Measurements from ENCODE around the gene ATXN7L2.

ATXN7L2 gene

GRCh38 chr1:109499661-109500536 is 16.2 kb downstream of the ATXN7L2 start:
- DNase-seq: peak; percentile 19

DNA sequence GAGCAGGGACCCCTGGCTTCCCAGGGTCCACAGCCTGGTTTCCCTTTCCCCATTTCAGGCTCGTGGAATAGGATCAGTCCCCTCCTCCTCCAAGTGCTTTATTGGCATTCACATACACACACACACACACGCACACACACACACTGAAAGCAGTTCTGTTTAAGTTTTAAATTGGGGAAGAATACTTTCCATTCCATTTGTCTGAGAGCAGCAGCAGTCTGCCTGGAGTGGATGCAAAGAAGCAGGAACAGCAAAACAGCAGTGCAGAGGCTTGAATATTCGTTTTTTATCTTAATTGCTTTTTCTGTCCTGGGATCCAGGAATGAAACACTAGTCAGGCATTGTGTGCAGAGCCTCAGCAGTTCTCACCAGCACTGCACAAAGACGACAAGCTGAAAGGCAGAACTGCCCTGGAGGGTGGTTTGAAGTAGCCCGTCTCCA is 17.3 kb downstream of the ATXN7L2 start:
- DNase-seq: no peak

- peak; percentile 19 for DNase-seq
These were observed 18.1 kb downstream of the ATXN7L2 start for GRCh38 chr1:109501644-109502363.

DNA sequence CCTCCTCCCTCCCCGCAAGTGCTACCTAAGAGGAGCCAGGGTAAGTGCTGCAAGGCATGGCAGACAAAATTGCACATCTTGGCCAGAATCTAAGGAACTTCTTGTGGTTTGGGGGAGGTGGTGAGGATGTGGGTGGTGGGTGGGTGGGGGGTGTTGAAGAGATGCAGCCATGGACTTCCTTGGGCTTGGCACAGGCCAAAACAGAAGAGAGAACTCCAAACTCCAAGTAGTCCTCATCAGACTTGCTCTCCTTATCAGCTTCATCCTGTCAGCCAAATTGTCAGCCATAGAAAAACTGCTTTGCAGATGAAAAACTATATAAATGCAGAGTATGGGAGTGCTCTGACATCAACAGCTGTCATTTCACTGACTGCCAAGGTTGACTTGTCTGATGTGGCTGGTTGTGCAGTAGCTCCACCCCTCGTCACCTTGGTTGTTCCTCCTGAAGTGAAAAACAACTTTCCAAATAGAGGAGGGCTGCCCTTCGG is 18.7 kb downstream of the ATXN7L2 start:
- no peak for DNase-seq

DNA sequence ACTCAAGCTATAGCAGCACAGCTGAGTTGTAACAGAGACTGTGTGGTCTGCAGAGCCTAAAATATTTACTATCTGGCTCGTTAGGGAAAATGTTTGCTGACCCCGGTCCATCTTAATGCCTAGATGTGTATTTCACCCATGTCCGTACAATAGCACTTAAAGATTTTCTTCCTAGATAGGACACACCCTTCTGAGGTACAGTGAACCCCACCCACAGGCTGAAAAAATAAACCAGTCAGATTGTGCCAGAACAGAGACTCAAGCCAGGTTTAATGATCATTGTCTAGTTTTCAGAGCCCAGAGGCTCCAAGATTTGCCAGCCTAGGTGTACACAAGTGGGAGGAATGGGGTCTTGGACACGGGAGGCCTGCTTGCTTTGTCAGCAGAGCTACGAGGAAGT is 20.2 kb downstream of the ATXN7L2 start:
- DNase-seq: no peak

- DNase-seq: no peak
These were observed 21.3 kb downstream of the ATXN7L2 start for GRCh38 chr1:109504974-109505373.

DNA sequence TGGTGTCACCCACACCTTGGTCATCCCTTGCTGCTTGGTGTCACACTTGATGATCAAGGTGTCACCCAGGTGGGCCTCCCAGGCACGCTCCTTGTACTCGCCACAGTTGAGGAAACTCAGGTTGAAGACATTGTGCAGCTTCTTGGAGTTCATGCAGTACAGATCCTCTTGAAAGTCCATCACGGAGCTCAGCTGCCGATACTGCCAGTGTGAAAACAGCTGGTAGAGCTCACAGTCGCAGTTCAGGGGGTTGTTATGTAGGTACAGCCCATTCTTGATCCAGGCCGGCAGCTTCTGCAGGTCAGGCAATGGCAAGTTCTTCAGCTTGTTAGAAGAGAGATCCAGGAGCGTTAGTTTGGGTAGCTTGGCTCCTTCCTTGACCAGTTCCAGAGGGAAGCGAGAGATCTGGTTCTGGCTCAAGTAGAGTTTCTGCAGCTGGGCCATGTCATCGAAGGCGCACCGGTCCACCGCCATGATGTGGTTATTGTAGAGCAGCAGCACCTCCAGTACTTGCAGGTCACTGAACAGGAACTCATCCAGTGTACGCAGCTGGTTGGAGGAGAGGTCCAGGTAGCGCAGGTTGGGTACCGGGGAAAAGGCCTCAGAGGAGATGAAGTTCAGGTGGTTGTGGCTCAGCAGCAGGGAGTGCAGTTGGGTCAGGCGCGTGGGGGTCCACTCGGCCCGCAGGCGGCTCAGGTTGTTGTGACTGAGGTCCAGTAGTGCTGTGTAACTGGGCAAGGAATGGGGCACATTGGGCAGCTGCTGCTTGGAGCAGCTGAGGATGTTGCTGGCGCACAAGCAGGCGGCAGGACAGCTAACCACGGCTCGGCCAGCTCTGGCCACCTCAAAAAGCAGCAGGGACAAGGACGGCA is 24.5 kb downstream of the ATXN7L2 start:
- DNase-seq: no peak

DNA sequence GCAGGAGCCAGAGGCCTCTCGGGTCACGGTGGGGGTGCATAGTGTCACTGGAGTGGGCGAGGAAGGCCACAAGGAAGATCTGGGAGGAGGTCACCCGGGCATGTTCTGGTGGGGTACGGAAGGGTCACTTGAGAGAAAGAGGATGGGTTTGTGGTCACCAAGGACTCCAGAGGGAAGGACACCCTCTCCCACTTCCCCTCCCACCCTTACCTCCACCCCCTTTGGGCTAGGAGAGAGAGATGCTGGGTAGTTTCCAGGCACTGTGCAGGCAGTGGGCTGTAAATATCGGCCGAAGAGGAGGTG is 25.1 kb downstream of the ATXN7L2 start:
- DNase-seq: no peak

GRCh38 chr1:109509176-109510134 is 25.8 kb downstream of the ATXN7L2 start, which contains the start of gene AMIGO1:
AMIGO1 (minus strand) TSS chr1:109509727; CDS start chr1:109508912, 815 bp downstream.
- DNase-seq: peak; percentile 28

- DNase-seq: no peak
These were observed 29.5 kb downstream of the ATXN7L2 start for GRCh38 chr1:109513110-109513710.

GRCh38 chr1:109514846-109515245 is 31.1 kb downstream of the ATXN7L2 start:
- DNase-seq: no peak

GRCh38 chr1:109516872-109517271 is 33.2 kb downstream of the ATXN7L2 start:
- DNase-seq: no peak

GRCh38 chr1:109517337-109517736 is 33.6 kb downstream of the ATXN7L2 start:
- no peak for DNase-seq

DNA sequence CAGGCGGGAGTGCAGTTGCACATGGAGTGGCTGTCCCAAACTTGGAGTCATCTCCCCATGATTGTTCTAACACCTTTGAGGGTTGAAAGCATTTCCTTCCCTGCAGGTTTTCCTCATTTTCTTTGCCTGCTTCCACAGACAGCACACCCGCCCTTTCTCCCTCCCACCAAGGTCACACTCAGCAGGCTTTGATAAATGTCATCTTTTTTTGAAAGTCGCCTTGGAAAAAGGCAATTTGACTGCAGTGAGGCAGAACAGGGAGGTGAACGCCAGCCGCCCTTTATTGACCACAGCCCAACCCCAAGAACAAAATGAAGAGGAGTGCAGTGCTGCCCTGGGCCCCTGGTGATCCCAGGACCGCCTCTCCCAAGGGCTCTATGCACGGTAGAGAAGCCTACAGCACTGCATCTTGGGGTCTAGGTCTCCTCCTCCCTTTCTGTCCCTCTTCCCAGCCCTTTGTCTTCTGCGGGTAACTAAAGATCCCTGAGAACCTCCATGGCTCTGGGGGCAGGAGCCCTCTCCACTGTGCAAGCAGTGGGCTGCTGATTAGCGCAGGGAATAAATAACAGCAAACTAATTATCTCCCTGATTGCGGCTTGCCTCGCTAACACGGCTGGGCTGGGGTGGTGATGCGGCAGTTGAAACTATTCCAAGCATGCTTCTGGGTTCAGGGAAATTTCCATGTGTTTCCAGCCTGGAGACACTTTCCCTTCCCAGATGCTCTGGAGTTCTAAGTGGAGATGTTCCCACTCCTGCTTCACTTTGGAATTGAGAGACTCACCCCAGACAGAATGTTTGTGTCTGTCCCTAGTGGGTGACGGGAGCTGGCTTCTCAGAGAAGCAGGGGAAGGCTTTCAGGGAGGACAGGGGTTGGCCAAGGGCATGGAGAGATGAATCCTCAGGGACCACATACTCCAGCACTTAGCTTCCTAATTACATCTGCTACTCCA is 37.6 kb downstream of the ATXN7L2 start:
- no peak for DNase-seq

GRCh38 chr1:109522026-109522425 is 38.3 kb downstream of the ATXN7L2 start:
- no peak for DNase-seq

- no peak for DNase-seq
These were observed 40.0 kb downstream of the ATXN7L2 start for GRCh38 chr1:109523706-109524105.

GRCh38 chr1:109527098-109527811 is 43.5 kb downstream of the ATXN7L2 start:
- no peak for DNase-seq

- DNase-seq: no peak
These were observed 44.4 kb downstream of the ATXN7L2 start for GRCh38 chr1:109527846-109528695.
